ENCODE results near the gene EPHA2.

- TF ChIP-seq CTCF (conservative IDR thresholded peaks at IDR 0.05 in 1 of 2, IDR thresholded peaks at IDR 0.05 in 1 of 2; ENCODE audit: low read depth in 1 of 2, low read length in 2 of 2), result no peak
- no peak for TF ChIP-seq EZH2 (IDR thresholded peaks at IDR 0.05; ENCODE audit: low read length, missing control alignments)
Measured at GRCh38 chr1:16150508-16150907, 5.4 kb downstream of the EPHA2 start.

Measured in fibroblast of lung (primary cell).